GM18868 (cell line): Measurements from ENCODE around the gene NEGR1.

Source experiments
- ATAC-seq: cut with Tn5 transposase; IDR thresholded peaks from one replicate; pipeline ENCODE4 v1.9.1; 2021; ENCODE audit warnings: mild to moderate bottlenecking, moderate library complexity; ENCODE audit not compliant: unreplicated experiment

The NEGR1 gene

GRCh38 chr1:71587961-71588360 lies 694.4 kb downstream of the NEGR1 start:
- no peak for ATAC-seq

DNA sequence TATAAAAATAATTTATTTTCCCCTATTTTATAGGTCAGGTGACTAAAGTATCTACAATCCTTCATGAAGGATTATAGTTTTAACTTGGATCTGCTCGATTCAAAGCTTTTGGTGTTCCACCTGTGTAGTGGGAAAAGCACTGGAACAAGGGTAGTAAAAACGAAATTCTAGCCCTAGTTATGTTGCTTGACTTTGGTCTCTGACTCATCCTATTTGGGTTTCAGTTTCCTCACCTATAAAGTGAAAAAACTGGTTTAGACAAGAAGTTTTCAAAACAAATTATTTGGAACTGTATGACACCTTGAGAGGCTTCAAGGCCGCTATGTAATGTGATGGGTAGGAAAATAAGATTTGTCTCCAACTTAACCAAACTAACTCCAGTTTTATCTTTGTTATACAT lies 696.3 kb downstream of the NEGR1 start:
- peak; percentile 56 for ATAC-seq

GRCh38 chr1:71583756-71584155 lies 698.6 kb downstream of the NEGR1 start:
- no peak for ATAC-seq

DNA sequence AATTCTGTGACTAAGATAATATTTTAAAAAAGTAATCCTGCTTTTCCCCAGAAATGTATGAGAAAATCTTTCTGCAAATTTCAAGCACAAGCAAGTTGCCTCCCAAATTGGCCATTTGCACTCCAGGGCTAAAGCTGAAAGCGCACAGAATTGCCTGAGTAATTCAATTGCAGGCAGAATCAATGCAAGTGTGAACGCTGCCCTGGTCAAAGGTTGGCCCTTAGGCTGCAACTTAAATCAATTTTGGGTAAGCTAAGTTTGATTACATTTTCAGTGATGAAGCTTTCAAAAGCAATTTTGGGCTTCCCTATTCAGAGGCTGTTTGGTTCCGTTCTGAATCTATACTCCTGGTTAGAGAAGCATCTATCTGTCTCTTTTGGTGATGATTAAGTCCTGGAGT lies 699.7 kb downstream of the NEGR1 start:
- ATAC-seq = no peak

- ATAC-seq = no peak
Measured at GRCh38 chr1:71577451-71578131, 704.7 kb downstream of the NEGR1 start.

DNA sequence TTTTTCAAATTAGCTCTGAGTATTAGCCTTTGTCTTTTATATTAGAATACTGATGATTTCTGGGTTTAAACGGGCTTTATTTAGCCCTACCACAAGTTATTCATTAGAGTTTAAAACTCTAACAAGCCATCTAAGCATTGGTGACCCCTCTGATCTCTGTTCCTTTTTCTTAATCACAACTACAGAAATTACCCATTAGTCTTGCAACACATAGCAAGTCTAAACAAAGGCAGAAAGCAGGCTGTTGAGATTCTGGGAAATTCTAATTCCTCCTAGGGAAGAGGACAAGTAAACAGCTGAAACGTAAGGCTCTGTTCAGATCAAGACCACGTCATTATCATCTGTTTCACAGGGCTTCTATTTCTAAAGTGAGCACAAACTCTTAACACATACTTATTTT lies 710.3 kb downstream of the NEGR1 start:
- ATAC-seq = no peak

DNA sequence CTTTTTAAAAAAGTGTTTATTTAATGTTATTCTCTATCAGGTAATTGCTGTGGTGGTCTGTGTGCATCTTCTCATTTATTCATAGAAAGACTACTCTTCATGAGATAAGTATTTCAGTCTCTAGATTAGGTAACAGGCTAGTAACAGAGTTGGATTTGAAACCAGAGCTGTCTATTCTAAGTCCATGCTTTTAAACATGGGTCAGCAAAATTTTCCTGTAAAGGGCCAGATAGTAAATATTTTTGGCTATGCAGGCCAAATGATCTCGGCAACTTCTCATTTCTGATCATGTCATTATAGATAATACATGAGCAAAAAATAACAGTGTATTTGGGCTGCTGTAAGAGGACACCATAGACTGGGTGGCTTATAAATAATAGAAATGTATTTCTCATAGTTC lies 715.9 kb downstream of the NEGR1 start:
- ATAC-seq = no peak

DNA sequence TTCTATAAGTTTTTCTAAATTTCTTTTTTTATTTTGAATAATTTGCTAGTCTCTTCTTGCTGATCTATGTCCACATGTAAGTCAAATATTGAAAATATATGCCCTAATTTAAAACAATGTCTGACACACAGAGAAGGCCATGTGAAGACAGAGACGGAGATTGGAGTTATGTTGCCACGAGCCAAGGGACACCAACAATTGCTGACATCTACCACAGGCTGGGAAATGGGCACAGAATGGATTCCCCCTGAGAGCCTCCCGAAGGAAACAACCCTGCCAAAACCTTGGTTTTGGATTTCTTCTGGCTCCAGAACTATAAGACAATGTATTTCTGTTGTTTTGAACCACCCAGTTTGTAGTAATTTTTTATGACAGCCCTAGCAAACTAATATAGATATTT lies 716.5 kb downstream of the NEGR1 start:
- no peak for ATAC-seq

DNA sequence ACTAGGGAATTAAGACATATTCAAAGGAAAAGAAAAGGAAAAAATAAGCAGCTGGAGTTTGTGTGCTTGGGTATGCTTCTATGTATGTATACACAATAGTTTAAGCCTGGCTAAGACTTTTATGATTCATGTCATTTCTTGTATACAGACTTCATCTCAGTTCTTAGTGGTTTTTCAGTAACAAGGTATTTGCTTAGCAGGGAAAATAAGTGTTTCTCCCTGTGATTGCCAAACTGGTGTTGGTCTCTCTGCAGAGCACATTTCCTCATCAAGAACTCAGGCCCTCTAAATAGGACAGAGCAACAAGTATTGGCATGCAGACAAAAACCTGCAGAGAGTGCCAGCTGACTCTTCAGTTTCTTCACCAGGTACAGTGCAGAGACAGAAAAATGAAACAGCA lies 717.1 kb downstream of the NEGR1 start:
- ATAC-seq = no peak

DNA sequence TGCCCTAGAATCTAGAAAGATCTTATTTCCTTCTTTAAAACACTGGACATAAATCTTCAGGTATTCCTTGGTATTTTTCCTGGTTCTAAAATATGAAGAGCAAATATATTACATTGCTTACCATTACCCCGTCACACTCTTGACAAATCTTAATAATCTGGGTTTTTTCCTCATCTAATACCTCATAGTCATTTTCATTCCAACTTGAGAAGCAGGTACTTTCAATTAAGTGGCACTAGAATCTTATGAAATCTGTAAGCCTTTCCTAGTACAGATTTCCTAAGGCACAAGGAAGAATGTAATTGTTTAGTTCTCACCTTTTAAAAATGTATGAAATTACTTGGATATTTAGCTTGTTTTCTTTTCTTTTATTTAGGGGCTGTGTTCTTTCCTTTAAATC lies 720.0 kb downstream of the NEGR1 start:
- no peak for ATAC-seq

GRCh38 chr1:71561729-71562128 lies 720.6 kb downstream of the NEGR1 start:
- no peak for ATAC-seq

GRCh38 chr1:71561206-71561605 lies 721.1 kb downstream of the NEGR1 start:
- ATAC-seq = no peak

DNA sequence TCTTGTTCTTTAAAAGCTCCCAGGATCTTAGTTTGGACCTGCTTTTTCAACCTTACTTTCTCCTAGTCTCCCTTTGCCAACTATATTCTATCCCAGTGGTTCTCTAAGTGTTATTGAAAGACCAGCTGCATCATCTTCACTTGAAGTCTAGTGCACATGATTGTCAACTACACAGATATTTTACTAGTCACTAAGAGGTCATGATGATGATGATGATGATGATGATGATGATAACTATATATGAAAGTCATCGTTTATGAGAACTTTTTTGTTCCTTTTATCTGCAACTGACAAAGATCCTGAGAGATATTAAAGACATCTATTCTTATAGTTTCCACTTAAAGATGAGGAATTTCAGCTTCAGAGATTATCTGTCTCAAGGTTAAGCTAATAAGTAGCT lies 722.5 kb downstream of the NEGR1 start:
- ATAC-seq = no peak

DNA sequence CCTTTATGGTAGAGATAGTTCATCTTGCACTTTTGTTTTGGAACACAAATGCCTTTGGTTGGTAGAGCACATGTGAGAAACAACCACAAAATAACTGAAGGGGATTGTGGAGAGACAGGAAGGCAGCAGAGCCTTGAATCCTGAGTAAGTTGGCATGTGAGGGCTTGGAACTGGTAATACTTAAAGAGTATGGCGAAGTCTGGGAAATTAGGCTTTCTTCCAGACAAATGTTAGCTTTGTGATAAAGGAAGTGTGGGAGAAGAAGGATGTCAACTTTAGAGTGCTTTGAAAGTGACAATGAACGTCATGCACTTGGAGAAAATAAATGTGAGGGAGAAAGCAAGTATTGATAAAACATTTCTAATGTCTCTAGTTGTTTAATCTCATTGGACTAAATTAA lies 725.2 kb downstream of the NEGR1 start:
- no peak for ATAC-seq

GRCh38 chr1:71548398-71548890 lies 733.9 kb downstream of the NEGR1 start:
- ATAC-seq = no peak

GRCh38 chr1:71542155-71542554 lies 740.2 kb downstream of the NEGR1 start:
- ATAC-seq = no peak

DNA sequence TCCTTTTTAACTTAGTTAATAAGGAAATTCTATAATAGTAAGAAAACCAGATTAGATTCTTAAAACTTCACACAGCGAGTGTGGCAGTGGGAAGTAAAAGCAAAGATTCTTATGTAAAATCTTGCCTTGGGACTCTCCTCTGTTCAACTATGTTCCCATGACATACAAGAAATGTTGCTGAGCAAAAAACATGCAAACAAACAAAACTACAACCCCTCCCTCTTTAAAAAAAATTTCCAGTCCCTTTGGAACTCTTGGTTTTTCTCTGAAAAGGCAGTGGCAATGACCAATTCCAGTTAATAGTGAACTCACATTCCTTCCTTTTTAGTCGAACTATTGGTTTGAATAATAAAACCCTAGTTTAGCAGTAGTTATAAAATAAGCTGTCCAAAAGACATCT lies 748.4 kb downstream of the NEGR1 start:
- ATAC-seq = no peak

- no peak for ATAC-seq
Measured at GRCh38 chr1:71532343-71532742, 750.0 kb downstream of the NEGR1 start.

- no peak for ATAC-seq
Measured at GRCh38 chr1:71526824-71527223, 755.5 kb downstream of the NEGR1 start.

- no peak for ATAC-seq
Measured at GRCh38 chr1:71522721-71523120, 759.6 kb downstream of the NEGR1 start.

DNA sequence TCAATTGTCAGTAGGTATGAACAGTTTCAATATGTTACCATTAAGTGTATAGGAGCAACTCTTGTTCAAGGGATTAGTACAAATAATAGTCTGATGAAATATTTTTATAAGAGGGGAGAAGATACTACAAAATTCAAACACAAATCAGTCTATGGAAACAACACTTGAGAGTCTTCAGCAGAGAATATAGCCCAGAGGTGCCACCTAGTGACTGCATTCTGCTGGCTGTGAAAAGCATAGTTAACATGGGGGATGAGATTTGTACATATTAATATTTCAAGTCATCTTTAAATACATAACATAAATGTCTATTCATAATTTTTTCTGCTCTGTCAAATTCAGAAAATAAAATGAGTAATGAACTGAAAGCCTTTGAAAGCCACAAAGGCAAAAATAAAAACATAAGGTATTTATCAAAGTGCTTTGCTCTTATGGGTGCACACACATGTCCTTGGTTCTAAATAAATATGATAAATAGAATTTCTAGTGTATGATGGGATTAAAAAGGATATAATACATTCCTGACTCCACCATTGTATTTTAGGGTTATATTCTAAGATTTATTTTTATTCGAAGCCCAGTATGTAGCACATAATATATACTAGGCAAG lies 760.6 kb downstream of the NEGR1 start:
- peak; percentile 71 for ATAC-seq

GRCh38 chr1:71511505-71511904 lies 770.8 kb downstream of the NEGR1 start:
- no peak for ATAC-seq

- no peak for ATAC-seq
Measured at GRCh38 chr1:71510725-71511124, 771.6 kb downstream of the NEGR1 start.
